ENCODE data around the gene N4BP2L2. TPM values are rescaled to one million over a fixed set of nuclear protein-coding genes. Genes with fewer than 3 reads are reported as not detected.
A peak's percentile ranks its signal among the peaks of the same experiment; 100 is the strongest.

The N4BP2L2 gene
- polyA plus RNA-seq, 3 donors: 22.0 to 51.1 (median 38.3) TPM

- no peak overlapping the region for H3K27ac ChIP-seq (ENCODE audit: low read depth, low read length)
- 85 to 95% (median 94%) methylated on average over 3 of the region's 3 CpGs for WGBS, 3 donors
These were observed 105.7 kb downstream of the N4BP2L2 start for GRCh38 chr13:32432856-32433255.

- 92 to 95% (median 94%) methylated on average over 5 of the region's 5 CpGs for WGBS, 3 donors
These were observed 107.2 kb downstream of the N4BP2L2 start for GRCh38 chr13:32431361-32431760.

GRCh38 chr13:32430018-32430747 is 108.4 kb downstream of the N4BP2L2 start:
- 44 to 79% (median 52%) methylated on average over 6 of the region's 6 CpGs for WGBS, 3 donors
- no peak overlapping the region for H3K27ac ChIP-seq (ENCODE audit: low read depth, low read length)

More at GRCh38 chr13:32431361-32431760, 107.2 kb downstream of the N4BP2L2 start:
- H3K27ac ChIP-seq (ENCODE audit: low read depth, low read length): no peak overlapping the region

- no peak overlapping the region for H3K27ac ChIP-seq (ENCODE audit: low read depth, low read length)
- 96 to 98% (median 97%) methylated on average over 6 of the region's 6 CpGs for WGBS, 3 donors
These were observed 109.1 kb downstream of the N4BP2L2 start for GRCh38 chr13:32429433-32429909.

DNA sequence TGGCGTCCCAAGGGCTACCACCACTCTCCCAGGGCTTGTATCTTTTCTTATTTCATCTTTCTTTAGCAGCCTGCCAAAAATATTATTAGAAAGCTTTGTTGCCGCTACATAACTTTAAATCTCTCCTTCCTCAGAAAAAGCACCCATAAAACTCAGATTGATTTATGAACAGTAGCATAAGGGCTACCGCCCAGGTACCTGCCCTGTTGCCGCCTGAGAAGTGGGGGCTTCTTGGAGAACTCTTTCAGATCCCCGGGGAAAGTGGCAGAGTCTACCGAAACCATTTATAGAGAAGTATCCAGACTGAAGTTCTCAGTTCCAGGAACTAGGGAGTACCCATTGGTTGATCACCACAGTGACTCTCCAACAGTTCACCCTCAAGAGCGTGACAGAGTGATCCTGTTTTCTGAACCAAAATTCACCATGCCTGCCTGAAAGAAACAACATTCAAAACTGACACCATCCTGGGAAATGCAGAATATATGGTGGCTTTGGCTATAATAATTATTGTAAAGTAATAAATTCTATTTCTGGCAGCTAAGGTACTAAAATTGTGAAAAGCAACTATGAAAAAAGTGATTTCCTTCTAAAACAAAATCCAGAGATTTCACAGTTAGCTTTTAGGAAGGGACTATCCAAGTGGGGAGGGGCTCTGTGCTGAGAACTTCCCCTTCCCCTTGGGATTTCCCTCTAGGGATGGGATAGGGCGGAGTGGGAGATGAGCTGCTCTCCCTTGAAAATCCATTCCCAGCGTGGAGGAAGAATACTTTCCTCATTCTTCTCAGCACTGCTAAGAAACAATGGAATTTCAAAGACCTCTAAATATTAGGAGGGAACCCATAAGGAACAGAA is 109.8 kb downstream of the N4BP2L2 start:
- WGBS, 3 donors: 36 to 50% (median 39%) methylated on average over 9 of the region's 9 CpGs
- H3K27ac ChIP-seq (ENCODE audit: low read depth, low read length): peak overlapping the region; percentile 19

GRCh38 chr13:32427852-32428580 is 110.6 kb downstream of the N4BP2L2 start, which contains the start of gene N4BP2L1:
Gene N4BP2L1 (minus strand): TSS chr13:32428130. CDS start chr13:32428082, 48 bp downstream.
- WGBS, 3 donors: 0 to 1% (median 1%) methylated on average over 39 to 40 of the region's 40 CpGs
- H3K27ac ChIP-seq (ENCODE audit: low read depth, low read length): peak within 1 kb of the TSS; percentile 76

- 1% methylated on average over 79 to 90 of the region's 90 CpGs for WGBS, 3 donors
These were observed 111.4 kb downstream of the N4BP2L2 start for GRCh38 chr13:32426990-32427851.

GRCh38 chr13:32426191-32426989 is 112.2 kb downstream of the N4BP2L2 start:
- 32 to 44% (median 35%) methylated on average over 19 of the region's 19 CpGs for WGBS, 3 donors
- H3K27ac ChIP-seq (ENCODE audit: low read depth, low read length): peak overlapping the region; percentile 76

More at GRCh38 chr13:32426990-32427851, 111.4 kb downstream of the N4BP2L2 start:
- H3K27ac ChIP-seq (ENCODE audit: low read depth, low read length): peak overlapping the region; percentile 76

DNA sequence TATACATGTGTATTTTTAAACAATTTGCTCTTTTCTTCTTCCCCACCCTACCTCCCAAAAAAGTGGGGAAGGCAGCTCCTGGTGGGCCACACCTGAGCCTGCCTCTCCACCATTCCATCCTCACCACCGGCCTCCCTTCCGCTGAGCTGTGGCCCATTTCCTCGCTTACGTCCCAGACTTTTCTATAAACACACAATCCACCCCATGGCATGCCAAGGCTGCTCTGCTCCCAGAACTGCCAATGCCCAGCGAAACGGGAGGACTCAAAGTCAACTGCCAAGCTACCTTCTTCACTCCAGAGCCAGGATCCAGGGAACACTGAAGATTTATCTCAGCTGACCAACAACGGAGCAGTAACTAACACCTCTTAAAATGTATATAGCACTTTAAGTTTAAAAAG is 113.4 kb downstream of the N4BP2L2 start:
- WGBS, 3 donors: 90 to 95% (median 92%) methylated on average over 7 of the region's 7 CpGs
- H3K27ac ChIP-seq (ENCODE audit: low read depth, low read length): no peak overlapping the region

GRCh38 chr13:32423592-32423991 is 115.0 kb downstream of the N4BP2L2 start:
- H3K27ac ChIP-seq (ENCODE audit: low read depth, low read length): no peak overlapping the region
- WGBS, 3 donors: 68 to 94% (median 73%) methylated on average over 3 of the region's 3 CpGs

DNA sequence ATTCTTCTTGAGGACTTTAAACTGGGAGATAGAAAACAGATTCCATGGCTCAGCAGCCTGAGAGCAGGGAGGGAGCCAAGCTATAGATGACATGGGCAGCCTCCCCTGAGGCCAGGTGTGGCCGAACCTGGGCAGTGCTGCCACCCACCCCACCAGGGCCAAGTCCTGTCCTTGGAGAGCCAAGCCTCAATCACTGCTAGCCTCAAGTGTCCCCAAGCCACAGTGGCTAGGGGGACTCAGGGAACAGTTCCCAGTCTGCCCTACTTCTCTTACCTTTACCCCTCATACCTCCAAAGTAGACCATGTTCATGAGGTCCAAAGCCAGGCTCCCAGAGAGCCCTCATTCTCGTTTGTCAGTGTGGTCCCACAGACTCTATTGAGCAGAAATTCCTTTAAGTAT is 118.7 kb downstream of the N4BP2L2 start:
- H3K27ac ChIP-seq (ENCODE audit: low read depth, low read length): no peak overlapping the region
- WGBS, 3 donors: 39 to 95% (median 92%) methylated on average over 2 of the region's 2 CpGs

DNA sequence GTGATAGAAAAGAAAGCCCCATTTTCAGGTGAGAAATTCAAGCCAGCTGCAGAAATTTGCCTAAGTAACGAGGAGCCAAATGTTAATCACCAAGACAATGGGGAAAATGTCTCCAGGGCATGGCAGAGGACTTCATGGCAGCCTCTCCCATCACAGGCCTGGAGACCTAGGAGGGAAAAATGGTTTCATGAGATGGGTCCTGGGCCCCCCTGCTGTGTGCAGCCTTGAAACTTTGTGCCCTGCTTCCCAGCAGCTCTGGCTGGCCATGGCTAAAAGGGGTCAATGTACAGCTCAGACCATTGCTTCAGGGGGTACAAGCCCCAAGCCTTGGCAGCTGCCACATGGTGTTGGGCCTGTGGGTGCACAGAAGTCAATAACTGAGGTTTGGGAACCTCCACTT is 120.6 kb downstream of the N4BP2L2 start:
- WGBS, 3 donors: 88 to 100% (median 100%) methylated on average over 1 of the region's 1 CpG
- no peak overlapping the region for H3K27ac ChIP-seq (ENCODE audit: low read depth, low read length)

GRCh38 chr13:32415019-32415418 is 123.6 kb downstream of the N4BP2L2 start:
- H3K27ac ChIP-seq (ENCODE audit: low read depth, low read length): no peak overlapping the region

GRCh38 chr13:32414580-32414979 is 124.0 kb downstream of the N4BP2L2 start:
- WGBS, 3 donors: 62 to 81% (median 76%) methylated on average over 2 of the region's 2 CpGs

GRCh38 chr13:32413284-32413683 is 125.3 kb downstream of the N4BP2L2 start:
- H3K27ac ChIP-seq (ENCODE audit: low read depth, low read length): no peak overlapping the region
- WGBS, 3 donors: 95 to 99% (median 98%) methylated on average over 3 of the region's 3 CpGs

More at GRCh38 chr13:32414580-32414979, 124.0 kb downstream of the N4BP2L2 start:
- H3K27ac ChIP-seq (ENCODE audit: low read depth, low read length): no peak overlapping the region

- H3K27ac ChIP-seq (ENCODE audit: low read depth, low read length): no peak overlapping the region
- WGBS, 3 donors: 52 to 74% (median 53%) methylated on average over 27 of the region's 27 CpGs
These were observed 128.8 kb downstream of the N4BP2L2 start for GRCh38 chr13:32409561-32410421.

Measured in adipose tissue (tissue), 3 donors.